OCI-M1 (cell line): ENCODE data around the gene ATP2A2.

Experiments used
- DNase-seq: peaks from one replicate; lab custom pipeline; 2025; lab: John Stamatoyannopoulos, UW

Gene ATP2A2

DNA sequence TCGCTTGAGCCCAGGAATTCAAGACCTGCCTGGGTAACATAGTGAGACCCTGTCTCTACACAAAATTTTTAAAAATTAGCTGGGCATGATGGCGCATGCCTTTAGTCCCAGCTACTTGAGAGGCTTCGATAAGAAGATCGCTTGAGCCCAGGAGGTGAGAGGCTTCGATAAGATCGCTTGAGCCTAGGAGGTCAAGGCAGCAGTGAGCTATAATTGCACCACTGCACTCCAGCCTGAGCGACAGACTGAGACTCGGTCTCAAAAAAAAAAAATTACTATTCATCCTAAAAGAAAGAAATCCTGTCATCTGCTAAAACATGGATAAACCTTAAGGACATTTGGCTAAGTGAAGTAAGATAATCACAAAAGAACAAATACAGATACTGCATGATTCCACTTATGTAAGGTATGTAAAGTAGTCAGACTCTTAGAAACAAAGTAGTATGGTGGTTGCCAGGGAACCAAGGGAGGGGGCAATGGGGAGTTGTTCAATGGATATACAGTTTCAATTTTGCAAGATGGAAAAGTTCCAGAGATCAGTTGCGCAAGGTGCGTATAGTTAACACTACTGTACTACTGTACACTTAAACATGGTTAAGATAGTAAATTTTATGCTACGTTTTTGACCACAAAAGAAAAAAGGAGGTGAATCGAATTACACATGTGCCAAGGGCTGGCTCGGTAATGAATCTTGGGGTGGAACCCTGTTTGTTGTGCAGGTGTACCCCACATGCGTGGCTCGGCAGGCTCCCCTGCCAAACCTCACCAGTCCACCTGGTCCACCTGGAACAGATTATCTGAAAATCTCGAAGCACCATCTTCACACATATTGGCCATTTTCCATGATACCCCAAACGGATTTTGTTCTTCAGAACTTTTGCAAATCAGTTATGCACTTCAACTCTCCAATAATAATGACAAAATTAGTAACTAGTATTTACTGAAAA is 18.3 kb upstream of the ATP2A2 start:
- peak; percentile 72 for DNase-seq

GRCh38 chr12:110266381-110266960 is 14.6 kb upstream of the ATP2A2 start:
- no peak for DNase-seq

DNA sequence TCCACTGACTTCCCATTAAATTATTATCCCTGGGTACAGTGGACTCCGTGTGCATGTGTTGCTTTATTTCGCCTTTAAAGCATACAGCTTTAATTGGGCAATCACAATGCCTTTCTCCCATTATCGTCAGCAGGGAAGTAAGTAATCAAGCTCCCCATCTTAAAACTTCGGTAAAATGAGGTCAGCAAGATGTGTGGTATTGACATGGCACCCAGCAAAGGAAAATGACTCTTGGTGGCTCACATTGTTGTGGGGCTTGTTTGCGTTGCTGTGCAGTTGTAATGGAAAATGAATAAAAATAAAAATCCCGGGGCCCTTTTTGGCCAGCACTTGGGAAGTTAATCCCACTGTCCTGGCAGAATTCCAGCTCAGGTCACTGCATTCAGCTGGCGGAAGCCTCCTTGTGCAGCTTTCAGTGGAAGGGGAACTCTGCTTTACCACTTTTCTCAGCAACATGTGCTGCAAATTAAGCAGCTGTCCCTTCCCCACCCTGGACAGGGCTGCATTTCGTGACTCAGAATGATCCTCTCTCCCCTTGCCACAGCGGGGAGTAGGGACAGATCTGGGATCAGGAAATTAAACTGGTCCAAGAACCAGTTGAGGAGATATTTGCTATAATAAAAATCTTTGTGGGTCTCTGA is 13.9 kb upstream of the ATP2A2 start:
- peak; percentile 69 for DNase-seq

DNA sequence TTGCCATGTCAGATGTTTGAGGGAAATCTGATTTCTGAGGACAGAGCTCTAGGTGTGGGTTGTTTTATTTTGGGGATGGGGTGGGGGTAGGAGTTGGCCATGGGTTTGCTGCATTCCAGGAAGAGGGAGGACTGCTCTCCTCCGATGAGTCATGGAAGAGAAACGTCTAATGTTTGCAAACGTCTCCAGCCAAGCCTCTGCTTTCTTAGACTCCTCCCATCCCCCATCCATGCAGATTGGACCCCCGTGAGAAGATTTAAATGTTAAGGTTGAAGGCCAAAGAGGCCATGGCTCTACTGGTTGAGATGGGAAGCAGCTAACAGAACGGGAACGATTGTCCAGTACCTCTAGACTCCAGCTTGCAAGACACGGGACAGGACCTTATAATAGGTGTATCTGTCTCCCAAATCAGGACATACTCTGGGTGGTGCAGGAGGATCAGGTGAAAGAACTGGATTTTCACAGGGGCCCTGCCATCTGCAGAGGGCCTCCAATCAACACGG is 11.4 kb upstream of the ATP2A2 start:
- peak; percentile 60 for DNase-seq

DNA sequence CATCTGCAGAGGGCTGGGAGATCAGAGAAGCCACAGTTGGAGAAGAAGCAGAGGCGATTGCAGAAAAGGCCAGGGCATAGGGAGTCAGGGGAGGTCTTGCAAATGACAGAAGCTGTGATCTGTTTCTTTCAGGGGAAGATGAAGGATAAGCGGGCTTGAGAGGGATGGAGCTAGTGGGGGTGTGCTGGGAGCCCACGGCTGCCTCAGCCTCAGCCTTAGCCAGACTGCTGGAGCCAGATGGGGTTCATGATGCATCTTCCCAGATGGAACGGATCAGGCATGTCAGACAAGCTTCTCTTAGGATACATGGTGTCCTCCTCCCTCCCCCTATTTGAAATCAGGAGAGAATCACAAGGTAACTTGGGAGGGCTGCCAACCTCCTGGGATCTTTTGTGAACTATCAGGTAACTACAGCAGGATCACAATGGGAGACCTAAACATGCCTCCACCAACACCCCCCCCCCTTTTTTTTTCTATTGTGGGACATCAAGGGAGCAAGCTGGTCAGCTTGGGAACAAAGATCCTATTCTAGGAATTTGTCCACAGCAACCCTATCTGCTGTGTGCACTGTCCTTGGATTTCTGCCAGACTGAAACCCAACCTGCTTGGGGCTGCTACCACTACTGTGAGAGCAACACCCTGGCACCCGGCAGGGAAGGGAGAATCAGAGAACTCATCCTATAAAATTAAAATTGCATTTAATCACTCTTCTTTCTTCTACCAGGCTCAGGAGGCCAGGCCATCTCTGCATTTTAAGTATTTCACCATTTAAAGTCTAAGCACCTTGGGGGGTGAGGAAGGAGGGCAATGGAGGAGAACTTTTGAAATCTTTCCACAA is 10.7 kb upstream of the ATP2A2 start:
- DNase-seq: peak; percentile 84

GRCh38 chr12:110271015-110271414 is 10.0 kb upstream of the ATP2A2 start:
- DNase-seq: no peak

GRCh38 chr12:110277530-110278254 is 3.4 kb upstream of the ATP2A2 start:
- no peak for DNase-seq

GRCh38 chr12:110278255-110278536 is 2.9 kb upstream of the ATP2A2 start:
- no peak for DNase-seq

DNA sequence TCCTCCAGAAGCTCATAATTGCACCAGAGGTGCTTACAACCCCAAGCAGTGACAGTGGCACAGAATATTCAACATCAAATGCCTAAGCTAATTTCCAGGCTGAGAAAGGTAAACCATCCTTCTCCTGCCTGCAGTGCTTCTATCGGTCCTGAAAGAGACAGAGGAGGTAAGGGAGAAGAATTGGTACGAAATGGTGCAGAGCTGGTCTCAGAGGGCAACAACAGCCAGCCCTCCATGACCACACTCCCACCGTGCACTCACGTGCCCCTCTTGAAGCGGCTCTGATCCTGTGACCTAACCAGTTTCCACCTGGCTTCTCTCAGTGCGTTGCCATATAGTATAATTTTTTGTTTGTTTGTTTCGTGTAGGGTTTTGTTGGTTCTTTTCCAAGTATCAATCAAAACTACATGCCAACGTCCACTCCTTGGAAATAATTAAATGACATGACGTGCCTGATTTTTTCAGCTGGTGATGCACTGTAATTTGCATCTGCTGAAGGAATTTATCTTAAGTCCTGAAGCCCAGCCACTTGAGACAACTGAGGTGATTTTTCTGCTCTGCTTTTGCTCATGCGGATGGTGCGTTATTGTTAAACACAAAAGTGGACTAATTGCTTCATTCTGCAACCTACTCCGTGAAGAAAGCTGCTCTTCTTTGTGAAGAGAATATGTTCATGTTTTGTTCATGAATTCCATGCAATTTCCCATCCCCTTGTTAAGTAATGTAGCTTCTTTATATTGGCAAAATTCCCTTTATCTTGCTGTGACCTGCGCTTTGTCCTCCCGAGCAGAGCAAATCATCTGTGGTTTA is 1.3 kb upstream of the ATP2A2 start:
- peak; percentile 31 for DNase-seq

DNA sequence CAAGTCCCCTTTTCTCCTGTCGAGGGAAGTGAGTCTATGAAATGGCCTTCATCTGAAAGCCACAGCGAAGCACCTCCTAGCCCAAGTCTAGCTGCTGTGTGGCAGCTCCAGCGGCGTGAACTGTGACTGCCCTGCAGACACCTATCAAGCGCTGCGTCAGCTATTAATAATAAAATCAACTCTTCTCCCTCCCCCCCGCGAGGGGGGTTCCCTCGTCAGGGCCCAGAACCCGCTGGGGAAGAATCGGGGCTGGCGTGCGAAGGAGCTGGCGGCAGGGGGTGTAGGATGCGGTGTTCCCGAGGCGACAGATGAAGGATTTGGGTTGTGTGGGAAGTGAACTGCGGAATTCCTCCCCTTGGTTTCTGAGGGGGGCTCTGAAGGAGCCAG is 662 bp upstream of the ATP2A2 start:
- peak; percentile 47 for DNase-seq

DNA sequence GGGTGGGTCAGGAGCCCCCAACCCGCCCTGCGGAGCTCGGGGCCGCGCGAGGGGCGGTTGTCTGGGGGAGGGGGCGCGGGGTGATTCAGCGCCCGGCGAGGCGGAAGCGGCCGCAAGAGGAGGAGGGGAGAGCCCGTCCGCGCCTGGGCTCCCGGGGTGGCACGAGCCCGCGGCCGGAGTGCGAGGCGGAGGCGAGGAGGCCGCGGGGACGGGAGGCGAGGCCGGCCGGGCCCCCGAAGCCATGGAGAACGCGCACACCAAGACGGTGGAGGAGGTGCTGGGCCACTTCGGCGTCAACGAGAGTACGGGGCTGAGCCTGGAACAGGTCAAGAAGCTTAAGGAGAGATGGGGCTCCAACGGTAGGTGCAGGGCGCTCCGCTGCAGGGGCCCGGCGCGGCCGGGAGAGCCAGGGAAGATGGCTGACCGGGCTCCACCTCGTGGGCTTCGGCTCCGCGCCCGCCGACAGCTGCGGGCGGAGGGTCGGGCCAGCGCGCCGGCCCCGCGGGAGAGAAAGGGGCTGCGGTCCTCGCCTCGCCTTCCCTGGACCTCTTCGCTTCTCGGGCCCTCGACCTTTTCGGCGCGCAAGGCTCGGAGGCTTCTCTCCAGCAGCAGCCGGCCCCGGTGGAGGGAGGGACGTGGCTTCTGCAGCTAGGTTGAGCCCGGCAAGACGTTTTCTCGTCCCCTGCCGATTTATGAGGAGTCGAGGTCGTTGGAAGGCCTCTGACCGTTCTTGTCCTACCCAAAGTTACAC is 677 bp downstream of the ATP2A2 start:
- peak; percentile 83 for DNase-seq

- peak; percentile 79 for DNase-seq
Observed at GRCh38 chr12:110282300-110282860, 1.3 kb downstream of the ATP2A2 start.

GRCh38 chr12:110282956-110283817 is 2.1 kb downstream of the ATP2A2 start:
- DNase-seq: peak; percentile 39

DNA sequence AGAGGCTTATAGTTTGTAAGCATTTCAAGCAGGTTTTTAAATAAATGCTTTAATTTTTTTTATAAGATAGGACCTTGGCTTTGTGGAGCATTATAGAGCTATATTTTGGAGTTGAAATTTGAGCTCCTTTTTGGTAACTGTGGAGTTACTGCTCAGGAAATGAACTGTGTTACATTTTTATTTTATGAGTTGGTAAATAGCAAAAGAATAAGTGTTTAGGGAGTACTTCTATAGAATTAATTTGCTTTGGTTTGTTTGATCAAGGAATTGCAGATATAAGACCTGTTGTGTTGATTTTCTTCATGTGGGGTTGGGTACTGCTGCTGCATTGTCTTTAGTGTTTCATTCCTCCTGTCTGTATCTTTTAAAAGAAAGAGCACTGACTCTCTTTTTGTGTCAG is 3.5 kb downstream of the ATP2A2 start:
- peak; percentile 20 for DNase-seq

- peak; percentile 23 for DNase-seq
Observed at GRCh38 chr12:110286623-110287022, 5.6 kb downstream of the ATP2A2 start.

DNA sequence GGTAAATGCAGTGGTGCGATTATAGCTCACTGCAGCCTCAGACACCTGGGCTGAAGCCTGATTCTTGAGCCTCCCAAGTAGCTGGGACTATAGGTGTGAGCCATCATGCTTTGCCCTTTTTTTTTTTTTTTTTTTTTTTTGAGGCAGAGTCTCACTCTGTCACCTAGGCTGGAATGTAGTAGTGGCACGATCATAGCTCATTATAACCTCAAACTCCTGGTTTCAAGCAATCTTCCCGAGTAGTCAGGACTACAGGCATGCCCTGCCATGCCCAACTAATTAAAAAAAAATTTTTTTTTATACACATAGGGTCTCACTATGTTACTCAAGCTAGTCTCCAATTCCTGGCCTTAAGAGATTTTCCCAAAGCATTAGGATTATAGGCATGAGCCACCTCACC is 6.9 kb downstream of the ATP2A2 start:
- DNase-seq: no peak

GRCh38 chr12:110289044-110289710 is 8.1 kb downstream of the ATP2A2 start:
- no peak for DNase-seq

GRCh38 chr12:110289711-110290078 is 8.6 kb downstream of the ATP2A2 start:
- no peak for DNase-seq
